GM12892 (cell line): ENCODE measurements around the gene COL1A1.

Experiments
- POLR2A ChIP-seq: IDR thresholded peaks from 2 replicates; pipeline ENCODE4 v1.6.1; 2011; ENCODE audit warnings: low read depth, low read length, control low read depth
- TAF1 ChIP-seq: IDR thresholded peaks from 2 replicates; pipeline ENCODE4 v1.6.1; 2011; ENCODE audit warnings: low read depth, mild to moderate bottlenecking, control low read depth, low read length, borderline replicate concordance

GRCh38 chr17:50212121-50212843, 10.9 kb upstream of the COL1A1 start:
- TF ChIP-seq TAF1 (no peak), POLR2A (no peak)
